Measurements from ENCODE around the gene ST8SIA4.
A peak's percentile ranks its signal among the peaks of the same experiment; 100 is the strongest.

Gene ST8SIA4

GRCh38 chr5:100841358-100842076 is 61.6 kb downstream of the ST8SIA4 start:
- peaks cover 4% of the 10 kb centered on the region for H4K20me1 ChIP-seq (ENCODE audit: insufficient read depth, low read length, poor library complexity, severe bottlenecking)
- peak overlapping the region; percentile 50 for H3K4me2 ChIP-seq (ENCODE audit: low read depth, low read length, poor library complexity, severe bottlenecking)
- no peak overlapping the region for H3K9ac ChIP-seq (ENCODE audit: low read depth, low read length, poor library complexity, severe bottlenecking)
- H3K4me3 ChIP-seq (ENCODE audit: low read length, poor library complexity, severe bottlenecking), result no peak overlapping the region
- no peaks in the 10 kb centered on the region for H3K27me3 ChIP-seq (ENCODE audit: insufficient read depth, low read length, poor library complexity, severe bottlenecking)
- H3K4me1 ChIP-seq (ENCODE audit: insufficient read depth, low read length, poor library complexity, severe bottlenecking), result peaks cover 18% of the 10 kb centered on the region
- no peak for TF ChIP-seq EZH2phosphoT487 (IDR thresholded peaks at IDR 0.05; ENCODE audit: borderline replicate concordance)
- TF ChIP-seq CTCF (conservative IDR thresholded peaks at IDR 0.05; ENCODE audit: low read length), result no peak
- no peaks in the 10 kb centered on the region for H3K9me3 ChIP-seq (ENCODE audit: insufficient read depth, low read depth, low read length)
- peaks cover 6% of the 10 kb centered on the region; the same call in 1 of the 2 replicates for H3K36me3 ChIP-seq (ENCODE audit: insufficient read depth, low read length)
- no peaks in the 10 kb centered on the region for H3K79me2 ChIP-seq (ENCODE audit: insufficient read depth, low read length)
- no peaks in the 10 kb centered on the region for H3K9me2 ChIP-seq (replicated peaks; ENCODE audit: low read depth, low read length)
- no peaks in the 10 kb centered on the region for H3F3A ChIP-seq (ENCODE audit: low read depth)
- no peak overlapping the region for H2AFZ ChIP-seq (ENCODE audit: low read length)

DNA sequence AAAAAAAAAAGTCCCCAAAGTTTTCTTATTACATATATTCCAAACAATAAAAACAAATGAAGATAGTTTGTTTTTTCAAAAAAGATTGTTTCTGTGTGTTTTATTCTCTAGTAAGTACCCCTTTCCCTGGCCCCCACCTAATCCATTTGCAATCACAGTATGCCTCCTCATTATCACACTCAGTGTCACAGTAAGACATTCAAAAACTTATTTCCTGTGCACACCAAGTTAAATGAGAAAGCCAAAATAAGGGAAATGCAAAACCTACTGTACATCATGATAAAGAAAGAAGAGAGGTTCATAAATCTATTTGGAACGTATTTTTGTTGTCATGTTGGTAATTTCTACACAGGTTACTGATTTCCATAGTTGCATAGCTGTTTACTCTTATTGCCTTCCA is 62.3 kb downstream of the ST8SIA4 start:
- H3K4me3 ChIP-seq (ENCODE audit: low read length, poor library complexity, severe bottlenecking), result no peak overlapping the region
- H3K9ac ChIP-seq (ENCODE audit: low read depth, low read length, poor library complexity, severe bottlenecking), result no peak overlapping the region
- no peaks in the 10 kb centered on the region for H3K79me2 ChIP-seq (ENCODE audit: insufficient read depth, low read length)
- no peaks in the 10 kb centered on the region for H3F3A ChIP-seq (ENCODE audit: low read depth)
- peaks cover 4% of the 10 kb centered on the region for H4K20me1 ChIP-seq (ENCODE audit: insufficient read depth, low read length, poor library complexity, severe bottlenecking)
- H3K4me2 ChIP-seq (ENCODE audit: low read depth, low read length, poor library complexity, severe bottlenecking), result peak overlapping the region; percentile 50
- no peaks in the 10 kb centered on the region for H3K9me2 ChIP-seq (replicated peaks; ENCODE audit: low read depth, low read length)
- H3K9me3 ChIP-seq (ENCODE audit: insufficient read depth, low read depth, low read length), result no peaks in the 10 kb centered on the region
- TF ChIP-seq CTCF (conservative IDR thresholded peaks at IDR 0.05; ENCODE audit: low read length), result no peak
- TF ChIP-seq EZH2phosphoT487 (IDR thresholded peaks at IDR 0.05; ENCODE audit: borderline replicate concordance), result no peak
- H3K4me1 ChIP-seq (ENCODE audit: insufficient read depth, low read length, poor library complexity, severe bottlenecking), result peaks cover 18% of the 10 kb centered on the region
- H3K36me3 ChIP-seq (ENCODE audit: insufficient read depth, low read length), result peaks cover 6% of the 10 kb centered on the region; the same call in 1 of the 2 replicates
- H2AFZ ChIP-seq (ENCODE audit: low read length), result no peak overlapping the region
- no peaks in the 10 kb centered on the region for H3K27me3 ChIP-seq (ENCODE audit: insufficient read depth, low read length, poor library complexity, severe bottlenecking)

DNA sequence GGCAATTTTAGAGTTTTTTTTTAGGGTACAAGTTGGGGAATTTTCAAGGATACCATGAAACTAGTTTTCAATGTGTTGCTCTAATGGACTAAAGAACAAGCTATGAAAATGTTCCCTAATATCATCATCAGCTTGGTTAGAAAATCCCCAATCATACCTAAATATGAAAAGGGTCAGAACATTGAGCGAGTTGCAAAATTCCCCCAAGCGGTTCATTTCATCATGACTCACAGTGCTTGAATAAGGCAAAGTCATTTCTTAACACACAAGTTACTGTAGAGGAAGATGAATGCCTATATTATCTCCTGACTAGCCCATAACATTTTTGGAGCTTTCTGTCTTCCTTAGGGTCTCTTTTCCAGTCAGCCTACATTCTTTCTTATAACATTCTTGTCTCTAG is 62.7 kb downstream of the ST8SIA4 start:
- H3F3A ChIP-seq (ENCODE audit: low read depth), result no peaks in the 10 kb centered on the region
- no peak overlapping the region for H2AFZ ChIP-seq (ENCODE audit: low read length)
- H3K4me3 ChIP-seq (ENCODE audit: low read length, poor library complexity, severe bottlenecking), result no peak overlapping the region
- H3K36me3 ChIP-seq (ENCODE audit: insufficient read depth, low read length), result peaks cover 6% of the 10 kb centered on the region; the same call in 1 of the 2 replicates
- no peaks in the 10 kb centered on the region for H3K79me2 ChIP-seq (ENCODE audit: insufficient read depth, low read length)
- peaks cover 18% of the 10 kb centered on the region for H3K4me1 ChIP-seq (ENCODE audit: insufficient read depth, low read length, poor library complexity, severe bottlenecking)
- no peaks in the 10 kb centered on the region for H3K27me3 ChIP-seq (ENCODE audit: insufficient read depth, low read length, poor library complexity, severe bottlenecking)
- H3K9me3 ChIP-seq (ENCODE audit: insufficient read depth, low read depth, low read length), result no peaks in the 10 kb centered on the region
- no peak overlapping the region for H3K9ac ChIP-seq (ENCODE audit: low read depth, low read length, poor library complexity, severe bottlenecking)
- peaks cover 4% of the 10 kb centered on the region for H4K20me1 ChIP-seq (ENCODE audit: insufficient read depth, low read length, poor library complexity, severe bottlenecking)
- no peak overlapping the region for H3K4me2 ChIP-seq (ENCODE audit: low read depth, low read length, poor library complexity, severe bottlenecking)
- TF ChIP-seq CTCF (conservative IDR thresholded peaks at IDR 0.05; ENCODE audit: low read length), result no peak
- TF ChIP-seq EZH2phosphoT487 (IDR thresholded peaks at IDR 0.05; ENCODE audit: borderline replicate concordance), result no peak
- no peaks in the 10 kb centered on the region for H3K9me2 ChIP-seq (replicated peaks; ENCODE audit: low read depth, low read length)

All from Loucy (cell line).